NCI-H2081 (cell line): ENCODE results near the gene NUTM2A.
"Not testable (repeated sequence)": the region's sequence is repeated elsewhere in the genome, so short reads cannot be mapped to it uniquely, and the experiment has no call there.

ENCODE experiments used
- DNase-seq, 2 experiments: peaks; one replicate each; lab custom pipeline; 2025; lab: John Stamatoyannopoulos, UW

Gene NUTM2A

GRCh38 chr10:87248818-87249353 is 23.6 kb downstream of the NUTM2A start:
- DNase-seq, result not testable (repeated sequence)

DNA sequence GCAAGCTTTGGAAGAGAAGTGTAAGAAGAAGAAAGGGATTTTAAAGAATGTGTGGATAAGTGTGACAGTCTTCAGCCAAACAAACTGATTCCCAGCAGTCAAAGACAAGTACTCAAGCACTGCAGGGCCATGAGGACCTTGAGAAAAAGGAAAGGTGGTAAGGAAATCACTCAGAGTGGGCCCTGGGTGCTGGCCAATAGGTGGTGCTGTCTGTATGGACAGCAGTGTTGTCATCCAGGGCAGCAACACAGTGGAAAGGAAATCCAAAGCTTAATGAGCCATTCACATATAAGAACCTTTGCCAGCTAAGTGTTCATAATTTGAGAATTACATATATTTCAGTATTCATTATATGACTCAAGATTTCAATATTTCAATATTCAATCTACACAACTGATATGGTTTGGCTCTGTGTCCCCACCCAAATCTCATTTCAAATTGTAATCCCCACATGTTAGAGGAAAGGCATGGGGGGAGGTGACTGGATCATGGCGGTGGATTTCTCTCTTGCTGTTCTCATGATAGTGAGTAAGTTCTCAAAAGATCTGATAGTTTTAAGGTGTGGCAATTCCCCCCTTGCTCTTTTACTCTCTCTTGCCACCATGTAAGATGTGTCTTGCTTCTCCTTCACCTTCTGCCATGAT is 55.6 kb downstream of the NUTM2A start:
- DNase-seq, result not testable (repeated sequence)
